ENCODE results near the gene SAMD8.
A peak's percentile ranks its signal among the peaks of the same experiment; 100 is the strongest.

SAMD8 gene

GRCh38 chr10:75111365-75111906 lies at the start of gene SAMD8:
Gene SAMD8, plus strand, starts transcription at chr10:75111656. Its CDS starts 38,873 bp downstream, at chr10:75150529.
- peak; percentile 95 for DNase-seq (ENCODE audit: low read depth)

GRCh38 chr10:75061709-75062505 lies 49.5 kb upstream of the SAMD8 start:
- DNase-seq (ENCODE audit: low read depth): no peak

- no peak for DNase-seq (ENCODE audit: low read depth)
Measured at GRCh38 chr10:75062506-75063299, 48.8 kb upstream of the SAMD8 start.

- no peak for DNase-seq (ENCODE audit: low read depth)
Measured at GRCh38 chr10:75063461-75064230, 47.8 kb upstream of the SAMD8 start.

- DNase-seq (ENCODE audit: low read depth): no peak
Measured at GRCh38 chr10:75065076-75065475, 46.4 kb upstream of the SAMD8 start.

- no peak for DNase-seq (ENCODE audit: low read depth)
Measured at GRCh38 chr10:75066271-75066670, 45.2 kb upstream of the SAMD8 start.

- DNase-seq (ENCODE audit: low read depth): no peak
Measured at GRCh38 chr10:75067272-75067671, 44.2 kb upstream of the SAMD8 start.

GRCh38 chr10:75068523-75068922 lies 42.9 kb upstream of the SAMD8 start:
- no peak for DNase-seq (ENCODE audit: low read depth)

GRCh38 chr10:75070476-75070875 lies 41.0 kb upstream of the SAMD8 start:
- DNase-seq (ENCODE audit: low read depth): no peak

- no peak for DNase-seq (ENCODE audit: low read depth)
Measured at GRCh38 chr10:75070961-75071428, 40.5 kb upstream of the SAMD8 start.

GRCh38 chr10:75071756-75072155 lies 39.7 kb upstream of the SAMD8 start:
- DNase-seq (ENCODE audit: low read depth): no peak

GRCh38 chr10:75072727-75073126 lies 38.7 kb upstream of the SAMD8 start:
- no peak for DNase-seq (ENCODE audit: low read depth)

GRCh38 chr10:75073442-75073841 lies 38.0 kb upstream of the SAMD8 start:
- DNase-seq (ENCODE audit: low read depth): no peak

- DNase-seq (ENCODE audit: low read depth): no peak
Measured at GRCh38 chr10:75074711-75075445, 36.6 kb upstream of the SAMD8 start.

- DNase-seq (ENCODE audit: low read depth): no peak
Measured at GRCh38 chr10:75076348-75076747, 35.1 kb upstream of the SAMD8 start.

- DNase-seq (ENCODE audit: low read depth): no peak
Measured at GRCh38 chr10:75079436-75080083, 31.9 kb upstream of the SAMD8 start.

- no peak for DNase-seq (ENCODE audit: low read depth)
Measured at GRCh38 chr10:75080554-75080953, 30.9 kb upstream of the SAMD8 start.

GRCh38 chr10:75081379-75081778 lies 30.1 kb upstream of the SAMD8 start:
- DNase-seq (ENCODE audit: low read depth): no peak

GRCh38 chr10:75083972-75084833 lies 27.3 kb upstream of the SAMD8 start:
- DNase-seq (ENCODE audit: low read depth): no peak

- no peak for DNase-seq (ENCODE audit: low read depth)
Measured at GRCh38 chr10:75084834-75085384, 26.5 kb upstream of the SAMD8 start.
